ENCODE data around the gene TSG101. TPM values are rescaled to one million over a fixed set of nuclear protein-coding genes. Genes with fewer than 3 reads are reported as not detected.

TSG101 gene
- total and polyA plus RNA-seq, 10 of the 15 experiments (the other 5 are each of a cell fraction or from before 2014, with no cell fraction given): 22.3 to 147 (median 84.9) TPM

Other genes with a start within 250 kb of the TSG101 start
Only the 7 nearest of the 10 such genes appear.
- 773 and 871 TPM in 2 replicates for gene LDHA, start 132.4 kb downstream of the TSG101 start, total RNA-seq (2014; rRNA removed)
- 837 and 848 TPM in 2 replicates for gene LDHA, start 132.4 kb downstream of the TSG101 start, total RNA-seq (2014; rRNA removed; fragmentation: Illumina TruSeq; extraction: Trizol)
- gene LDHA, start 132.4 kb downstream of the TSG101 start, total RNA-seq (2021): 908 and 930 TPM in 2 replicates
- gene LDHA, start 132.4 kb downstream of the TSG101 start, polyA plus RNA-seq (2011; rRNA removed): 2,251 and 3,921 TPM in 2 replicates
- 2,208 and 3,132 TPM in 2 replicates for gene LDHA, start 132.4 kb downstream of the TSG101 start, polyA plus RNA-seq (2014; fragmentation: Illumina TruSeq; extraction: Trizol)
- 1,000 to 10,000 TPM; 1,116 to 1,393 TPM for gene LDHA, start 132.4 kb downstream of the TSG101 start, polyA plus RNA-seq (2014; fragmentation: Nextera tagmentation; extraction: Ambion mirVana)
- 1,219 and 1,341 TPM in 2 replicates for gene LDHA, start 132.4 kb downstream of the TSG101 start, polyA plus RNA-seq (2014; rRNA removed)
- gene LDHA, start 132.4 kb downstream of the TSG101 start, polyA plus RNA-seq (2016; fragmentation: Nextera tagmentation; extraction: Ambion mirVana): 1,000 to 10,000 TPM; 2,169 to 2,300 TPM
- gene LDHC, start 114.6 kb downstream of the TSG101 start, total RNA-seq (2014; rRNA removed): not detected in 2 replicates
- not detected in 2 replicates for gene LDHC, start 114.6 kb downstream of the TSG101 start, total RNA-seq (2014; rRNA removed; fragmentation: Illumina TruSeq; extraction: Trizol)
- gene LDHC, start 114.6 kb downstream of the TSG101 start, total RNA-seq (2021): not detected in 2 replicates
- gene LDHC, start 114.6 kb downstream of the TSG101 start, polyA plus RNA-seq (2011; rRNA removed): not detected in 2 replicates
- 0.04 TPM in 1 of 2 replicates, not detected in the other for gene LDHC, start 114.6 kb downstream of the TSG101 start, polyA plus RNA-seq (2014; fragmentation: Illumina TruSeq; extraction: Trizol)
- gene LDHC, start 114.6 kb downstream of the TSG101 start, polyA plus RNA-seq (2014; fragmentation: Nextera tagmentation; extraction: Ambion mirVana): under 1 TPM in 1 of 2 experiments, not detected in 1; 0.16 TPM
- gene LDHC, start 114.6 kb downstream of the TSG101 start, polyA plus RNA-seq (2014; rRNA removed): not detected in 2 replicates
- gene LDHC, start 114.6 kb downstream of the TSG101 start, polyA plus RNA-seq (2016; fragmentation: Nextera tagmentation; extraction: Ambion mirVana): not detected
- not detected in 2 replicates for gene LDHAL6A, start 71.1 kb downstream of the TSG101 start, total RNA-seq (2014; rRNA removed)
- gene LDHAL6A, start 71.1 kb downstream of the TSG101 start, total RNA-seq (2014; rRNA removed; fragmentation: Illumina TruSeq; extraction: Trizol): not detected in 2 replicates
- gene LDHAL6A, start 71.1 kb downstream of the TSG101 start, total RNA-seq (2021): not detected in 2 replicates
- gene LDHAL6A, start 71.1 kb downstream of the TSG101 start, polyA plus RNA-seq (2011; rRNA removed): not detected in 2 replicates
- gene LDHAL6A, start 71.1 kb downstream of the TSG101 start, polyA plus RNA-seq (2014; fragmentation: Illumina TruSeq; extraction: Trizol): not detected in 2 replicates
- under 1 TPM in 1 of 2 experiments, not detected in 1; 0.03 TPM for gene LDHAL6A, start 71.1 kb downstream of the TSG101 start, polyA plus RNA-seq (2014; fragmentation: Nextera tagmentation; extraction: Ambion mirVana)
- gene LDHAL6A, start 71.1 kb downstream of the TSG101 start, polyA plus RNA-seq (2014; rRNA removed): not detected in 2 replicates
- gene LDHAL6A, start 71.1 kb downstream of the TSG101 start, polyA plus RNA-seq (2016; fragmentation: Nextera tagmentation; extraction: Ambion mirVana): under 1 TPM; 0.09 to 0.11 TPM
- 13.5 and 14.7 TPM in 2 replicates for gene UEVLD, start 61.8 kb upstream of the TSG101 start, total RNA-seq (2014; rRNA removed)
- gene UEVLD, start 61.8 kb upstream of the TSG101 start, total RNA-seq (2014; rRNA removed; fragmentation: Illumina TruSeq; extraction: Trizol): 14.4 and 14.7 TPM in 2 replicates
- gene UEVLD, start 61.8 kb upstream of the TSG101 start, total RNA-seq (2021): 10.2 and 12.0 TPM in 2 replicates
- gene UEVLD, start 61.8 kb upstream of the TSG101 start, polyA plus RNA-seq (2011; rRNA removed): 16.3 and 23.8 TPM in 2 replicates
- 14.1 and 16.1 TPM in 2 replicates for gene UEVLD, start 61.8 kb upstream of the TSG101 start, polyA plus RNA-seq (2014; fragmentation: Illumina TruSeq; extraction: Trizol)
- 1 to 10 TPM; 6.5 to 9.6 TPM for gene UEVLD, start 61.8 kb upstream of the TSG101 start, polyA plus RNA-seq (2014; fragmentation: Nextera tagmentation; extraction: Ambion mirVana)
- gene UEVLD, start 61.8 kb upstream of the TSG101 start, polyA plus RNA-seq (2014; rRNA removed): 8.0 and 10.6 TPM in 2 replicates
- 10 to 100 TPM; 13.3 to 13.8 TPM for gene UEVLD, start 61.8 kb upstream of the TSG101 start, polyA plus RNA-seq (2016; fragmentation: Nextera tagmentation; extraction: Ambion mirVana)
- 1.0 and 3.3 TPM in 2 replicates for gene MISFA, start 72.8 kb upstream of the TSG101 start, total RNA-seq (2014; rRNA removed)
- gene MISFA, start 72.8 kb upstream of the TSG101 start, total RNA-seq (2014; rRNA removed; fragmentation: Illumina TruSeq; extraction: Trizol): 2.9 and 3.9 TPM in 2 replicates
- gene MISFA, start 72.8 kb upstream of the TSG101 start, total RNA-seq (2021): 3.8 and 4.6 TPM in 2 replicates
- 1.3 and 3.7 TPM in 2 replicates for gene MISFA, start 72.8 kb upstream of the TSG101 start, polyA plus RNA-seq (2011; rRNA removed)
- gene MISFA, start 72.8 kb upstream of the TSG101 start, polyA plus RNA-seq (2014; fragmentation: Illumina TruSeq; extraction: Trizol): 0.88 TPM in 1 of 2 replicates, not detected in the other
- gene MISFA, start 72.8 kb upstream of the TSG101 start, polyA plus RNA-seq (2014; fragmentation: Nextera tagmentation; extraction: Ambion mirVana): 1 to 10 TPM; 2.1 to 2.8 TPM
- gene MISFA, start 72.8 kb upstream of the TSG101 start, polyA plus RNA-seq (2014; rRNA removed): 2.5 TPM in 1 of 2 replicates, not detected in the other
- 1 to 10 TPM; 2.3 TPM for gene MISFA, start 72.8 kb upstream of the TSG101 start, polyA plus RNA-seq (2016; fragmentation: Nextera tagmentation; extraction: Ambion mirVana)
- gene SPTY2D1, start 107.4 kb upstream of the TSG101 start, total RNA-seq (2014; rRNA removed): 13.9 and 15.4 TPM in 2 replicates
- 20.3 and 21.2 TPM in 2 replicates for gene SPTY2D1, start 107.4 kb upstream of the TSG101 start, total RNA-seq (2014; rRNA removed; fragmentation: Illumina TruSeq; extraction: Trizol)
- 15.8 and 16.0 TPM in 2 replicates for gene SPTY2D1, start 107.4 kb upstream of the TSG101 start, total RNA-seq (2021)
- 14.9 and 24.3 TPM in 2 replicates for gene SPTY2D1, start 107.4 kb upstream of the TSG101 start, polyA plus RNA-seq (2011; rRNA removed)
- gene SPTY2D1, start 107.4 kb upstream of the TSG101 start, polyA plus RNA-seq (2014; fragmentation: Illumina TruSeq; extraction: Trizol): 28.5 and 31.1 TPM in 2 replicates
- 1 to 10 TPM; 4.6 to 4.7 TPM for gene SPTY2D1, start 107.4 kb upstream of the TSG101 start, polyA plus RNA-seq (2014; fragmentation: Nextera tagmentation; extraction: Ambion mirVana)
- gene SPTY2D1, start 107.4 kb upstream of the TSG101 start, polyA plus RNA-seq (2014; rRNA removed): 9.8 and 12.2 TPM in 2 replicates
- gene SPTY2D1, start 107.4 kb upstream of the TSG101 start, polyA plus RNA-seq (2016; fragmentation: Nextera tagmentation; extraction: Ambion mirVana): 10 to 100 TPM; 18.2 to 18.6 TPM
- gene TMEM86A, start 171.8 kb upstream of the TSG101 start, total RNA-seq (2014; rRNA removed): 0.06 TPM in 1 of 2 replicates, not detected in the other
- gene TMEM86A, start 171.8 kb upstream of the TSG101 start, total RNA-seq (2014; rRNA removed; fragmentation: Illumina TruSeq; extraction: Trizol): not detected in 2 replicates
- not detected in 2 replicates for gene TMEM86A, start 171.8 kb upstream of the TSG101 start, total RNA-seq (2021)
- gene TMEM86A, start 171.8 kb upstream of the TSG101 start, polyA plus RNA-seq (2011; rRNA removed): not detected in 2 replicates
- gene TMEM86A, start 171.8 kb upstream of the TSG101 start, polyA plus RNA-seq (2014; fragmentation: Illumina TruSeq; extraction: Trizol): 0.11 TPM in 1 of 2 replicates, not detected in the other
- gene TMEM86A, start 171.8 kb upstream of the TSG101 start, polyA plus RNA-seq (2014; fragmentation: Nextera tagmentation; extraction: Ambion mirVana): not detected
- gene TMEM86A, start 171.8 kb upstream of the TSG101 start, polyA plus RNA-seq (2014; rRNA removed): 0.01 and 0.03 TPM in 2 replicates
- gene TMEM86A, start 171.8 kb upstream of the TSG101 start, polyA plus RNA-seq (2016; fragmentation: Nextera tagmentation; extraction: Ambion mirVana): under 1 TPM in 1 of 2 experiments, not detected in 1; 0.11 TPM

Data from GM12878 (cell line).